Fibroblast of skin of right biceps (primary cell): Measurements from ENCODE around the gene RFTN1.
A peak's percentile ranks its signal among the peaks of the same experiment; 100 is the strongest.
"Not testable (repeated sequence)": the region's sequence is repeated elsewhere in the genome, so short reads cannot be mapped to it uniquely, and the experiment has no call there.

Experiments used
- DNase-seq: peaks from one replicate; pipeline ENCODE4 v3.0.0-alpha.2; 2013

RFTN1 gene

GRCh38 chr3:16506451-16506850 is 7.0 kb downstream of the RFTN1 start:
- no peak for DNase-seq

DNA sequence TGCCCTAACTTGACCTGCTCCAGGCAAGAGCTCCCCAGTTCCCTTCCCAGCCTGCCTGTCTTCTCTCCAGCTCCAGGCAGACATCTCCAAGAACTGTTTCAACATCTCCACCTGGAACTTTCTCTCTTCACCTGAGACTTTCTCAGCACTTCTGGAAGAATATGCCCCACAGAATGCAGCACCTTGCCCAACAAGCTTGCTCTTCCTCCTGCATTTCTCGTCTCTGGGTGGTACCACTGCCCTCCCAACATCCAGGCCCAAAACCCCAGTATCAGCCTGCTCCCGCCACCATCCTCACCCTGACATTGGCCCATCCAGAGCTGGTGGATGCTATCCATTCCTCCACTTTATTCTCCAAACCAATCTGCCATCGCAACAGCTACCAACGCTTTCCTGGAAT is 8.8 kb downstream of the RFTN1 start:
- no peak for DNase-seq

DNA sequence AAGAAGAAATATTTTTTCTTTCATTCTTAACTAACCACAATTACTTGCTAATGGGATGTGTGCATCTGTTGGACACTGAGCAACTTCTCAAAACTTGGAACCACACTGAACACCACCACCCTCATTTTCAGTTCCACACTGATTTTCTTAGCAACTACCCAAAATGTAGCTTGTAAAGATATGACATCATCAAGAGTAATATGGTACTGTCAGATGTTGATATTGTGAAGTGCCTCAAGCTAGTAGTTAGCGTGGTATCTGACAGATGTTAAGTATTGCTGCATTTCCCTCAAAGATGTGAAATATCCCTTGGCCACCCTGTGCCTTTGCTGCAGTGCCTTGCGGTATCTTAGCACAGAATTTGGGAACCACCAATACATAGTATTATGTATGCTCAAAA is 9.3 kb downstream of the RFTN1 start:
- DNase-seq = peak; percentile 49

DNA sequence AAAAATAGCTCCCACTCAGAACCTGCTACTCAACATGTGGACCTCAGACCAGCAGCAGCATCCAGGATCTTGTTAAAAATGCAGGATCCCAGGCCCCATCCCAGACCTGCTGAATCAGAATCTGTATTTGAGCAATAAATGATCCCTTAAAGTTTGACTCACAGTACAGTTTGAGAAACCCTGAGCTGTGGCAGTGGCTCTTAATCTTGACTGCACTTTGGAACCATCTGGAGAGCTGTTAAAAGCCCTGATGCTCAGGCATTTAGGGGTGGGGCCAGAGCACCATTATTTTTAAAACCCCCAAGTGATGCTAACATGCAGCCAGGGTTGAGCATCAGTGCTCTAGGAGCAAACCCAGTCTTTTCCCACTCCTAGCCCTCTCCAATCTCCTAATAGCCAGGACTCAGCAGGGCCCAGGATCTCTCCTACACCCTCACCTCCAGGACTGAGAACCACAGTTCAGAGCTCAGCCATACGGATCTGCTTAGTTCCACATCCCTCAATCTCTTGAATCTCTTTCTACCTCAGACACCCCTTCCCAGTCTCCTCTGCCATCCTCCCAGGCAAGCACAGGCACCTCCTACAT is 10.2 kb downstream of the RFTN1 start:
- DNase-seq = no peak

DNA sequence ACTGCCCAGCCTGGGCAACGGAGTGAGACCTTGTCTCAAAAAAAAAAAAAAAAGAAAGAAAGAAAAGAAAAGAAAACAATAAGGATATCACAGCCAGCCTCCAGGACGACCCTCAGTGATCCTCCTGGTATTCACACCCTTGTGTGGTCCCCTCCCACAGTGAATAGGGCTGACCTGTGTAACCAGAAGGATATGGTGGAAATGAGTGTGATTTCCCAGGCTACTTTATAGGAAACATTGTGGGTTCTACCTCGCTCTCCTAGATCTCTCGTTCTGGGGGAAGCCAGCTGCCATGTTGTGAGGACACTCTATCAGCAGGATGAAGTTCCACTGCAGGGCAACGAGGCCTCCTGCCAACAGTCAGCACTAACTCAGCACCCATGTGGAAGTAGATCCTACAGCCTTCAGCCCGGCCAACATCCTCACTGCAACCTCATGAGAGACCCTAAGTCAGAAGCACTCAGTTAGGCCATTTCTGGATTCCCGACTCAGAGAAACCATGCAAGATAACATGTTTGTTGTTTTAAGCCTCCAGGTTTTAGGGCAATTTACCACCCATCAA is 11.1 kb downstream of the RFTN1 start:
- DNase-seq = no peak

GRCh38 chr3:16501376-16501775 is 12.1 kb downstream of the RFTN1 start:
- no peak for DNase-seq

DNA sequence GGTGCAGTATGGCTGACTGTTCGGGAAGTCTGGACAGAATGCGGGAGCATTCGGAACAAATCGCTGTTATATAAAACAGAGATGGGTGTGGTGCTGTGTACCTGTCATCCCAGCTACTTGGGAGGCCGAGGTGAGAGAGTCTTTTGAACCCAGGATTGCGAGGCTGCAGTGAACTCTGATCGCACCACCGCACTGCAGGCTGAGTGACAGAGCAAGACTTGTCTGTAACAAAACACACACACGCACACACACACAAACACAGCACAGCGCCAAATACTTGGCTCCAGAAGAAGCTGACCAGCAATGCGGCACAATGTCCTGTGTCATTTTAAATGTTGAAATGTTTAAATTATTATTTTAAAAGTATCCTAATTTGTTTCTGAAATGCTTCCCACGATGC is 12.6 kb downstream of the RFTN1 start:
- no peak for DNase-seq

DNA sequence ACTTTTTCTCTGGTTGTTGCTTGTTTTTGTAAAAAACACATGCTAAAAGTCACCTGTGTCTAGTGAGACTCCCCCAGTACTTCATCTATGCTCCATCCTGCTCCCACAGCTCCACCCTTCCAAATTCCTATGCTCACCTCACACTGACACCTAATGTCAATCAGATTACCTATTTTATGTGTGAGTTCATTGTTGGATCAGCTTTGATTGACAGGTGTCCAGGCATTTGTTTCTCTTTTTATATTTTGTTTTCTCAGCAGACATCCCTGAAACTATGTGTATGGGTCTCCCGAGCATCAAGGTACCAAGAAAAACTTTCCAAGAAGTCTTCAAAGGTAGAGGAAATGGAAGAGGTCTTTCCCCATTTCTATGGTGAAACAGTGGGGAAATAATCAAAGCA is 13.4 kb downstream of the RFTN1 start:
- DNase-seq = no peak

DNA sequence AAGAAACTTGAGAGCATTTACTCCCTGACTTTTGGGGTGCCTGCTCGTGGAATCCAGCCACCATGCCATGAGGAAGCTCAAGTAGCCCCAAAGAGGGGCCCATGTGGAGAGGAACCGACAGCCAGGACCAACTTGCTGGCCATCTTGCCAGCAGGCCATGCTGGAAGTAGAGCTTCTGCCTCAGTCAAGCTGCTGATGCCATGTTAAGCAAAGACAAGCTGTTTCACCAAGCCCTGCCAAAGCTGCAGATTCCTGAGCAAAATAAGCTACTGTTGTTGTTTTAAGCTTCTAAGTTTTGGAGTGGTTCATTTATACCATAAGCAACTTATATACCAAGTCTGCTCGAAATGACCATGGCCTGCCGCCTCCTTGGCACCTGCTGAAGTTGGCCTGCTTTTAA is 14.1 kb downstream of the RFTN1 start:
- DNase-seq = no peak

GRCh38 chr3:16498130-16498890 is 15.2 kb downstream of the RFTN1 start:
- no peak for DNase-seq

GRCh38 chr3:16496408-16497222 is 16.9 kb downstream of the RFTN1 start:
- DNase-seq = peak; percentile 28

DNA sequence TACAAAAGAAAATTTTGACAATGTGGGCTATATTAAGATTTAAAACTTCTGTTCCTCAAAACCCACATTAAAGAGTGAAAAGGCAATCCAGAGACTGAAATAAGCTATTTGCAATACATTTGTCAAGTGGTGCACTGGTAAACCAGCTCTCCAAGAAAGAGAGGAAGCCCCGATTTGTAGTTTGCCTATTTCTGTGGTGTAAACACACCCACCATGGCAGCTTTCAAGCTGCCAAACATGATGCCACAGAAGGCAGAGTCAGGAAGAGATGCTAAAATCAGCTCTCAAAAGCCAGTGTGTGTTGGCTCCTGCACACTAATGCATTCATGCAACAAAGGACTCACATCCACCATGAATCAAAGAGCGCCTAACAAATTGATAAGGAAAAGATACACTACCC is 17.5 kb downstream of the RFTN1 start:
- no peak for DNase-seq

- no peak for DNase-seq
Measured at GRCh38 chr3:16494814-16495431, 18.6 kb downstream of the RFTN1 start.

GRCh38 chr3:16494094-16494493 is 19.4 kb downstream of the RFTN1 start:
- DNase-seq = no peak

DNA sequence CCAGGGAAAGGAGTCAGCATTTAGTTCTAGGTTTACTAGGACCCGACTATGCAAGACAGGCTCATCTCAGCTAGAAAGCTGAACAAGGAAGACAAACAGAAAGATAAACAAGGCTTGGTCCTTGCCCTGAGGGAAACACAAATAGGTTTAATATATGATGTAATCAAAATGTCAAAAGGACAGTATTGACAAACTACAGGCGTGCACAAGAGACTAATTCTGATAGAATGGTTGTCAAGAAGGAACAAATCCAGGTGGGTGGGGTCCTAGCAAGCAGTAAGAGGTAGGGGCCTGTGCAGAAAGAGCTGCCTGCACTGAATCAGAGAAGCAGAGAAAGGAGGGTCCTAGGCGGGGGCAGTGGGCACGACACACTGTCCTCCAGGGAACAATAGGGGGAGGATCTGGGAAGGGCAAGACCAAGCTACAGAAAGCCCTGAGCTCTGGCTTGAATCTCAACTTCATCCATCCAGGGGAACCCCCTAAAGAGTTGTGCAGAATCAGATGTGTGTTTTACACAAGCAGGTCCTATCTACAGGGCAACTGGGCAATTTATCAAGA is 23.4 kb downstream of the RFTN1 start:
- no peak for DNase-seq

- not testable (repeated sequence) for DNase-seq
Measured at GRCh38 chr3:16489326-16490061, 24.0 kb downstream of the RFTN1 start.

GRCh38 chr3:16488637-16489036 is 24.9 kb downstream of the RFTN1 start:
- no peak for DNase-seq

DNA sequence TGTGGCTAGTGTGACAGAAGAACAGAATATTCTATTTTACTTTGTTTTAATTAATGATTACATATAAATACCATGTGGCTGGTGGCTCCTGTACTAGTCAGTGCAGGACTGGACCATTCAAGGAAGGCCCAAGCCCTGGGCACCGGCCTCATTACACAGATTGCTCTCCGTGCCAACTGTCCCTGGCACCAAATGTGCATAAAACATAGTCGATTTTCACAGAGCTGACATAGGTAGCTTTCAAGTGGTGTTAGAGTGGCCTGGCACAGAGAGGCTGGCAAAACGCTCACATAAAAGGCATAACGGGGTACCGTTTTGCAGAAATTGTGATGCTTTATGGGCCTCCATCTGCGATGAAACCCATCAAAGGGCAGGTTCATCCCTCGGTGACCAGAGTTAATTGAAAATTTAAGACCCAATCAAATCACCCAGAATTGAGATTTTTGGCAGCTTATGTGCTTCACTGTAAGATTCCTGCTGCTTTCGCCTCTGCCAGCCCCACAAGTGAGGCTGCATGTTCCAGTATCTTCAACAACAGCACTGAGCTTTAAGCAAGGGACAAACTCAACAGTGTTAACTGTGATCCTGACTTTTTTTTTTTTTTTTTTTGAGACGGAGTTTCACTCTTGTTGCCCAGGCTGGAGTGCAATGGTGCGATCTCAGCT is 25.9 kb downstream of the RFTN1 start:
- no peak for DNase-seq

GRCh38 chr3:16486951-16487480 is 26.5 kb downstream of the RFTN1 start:
- no peak for DNase-seq

DNA sequence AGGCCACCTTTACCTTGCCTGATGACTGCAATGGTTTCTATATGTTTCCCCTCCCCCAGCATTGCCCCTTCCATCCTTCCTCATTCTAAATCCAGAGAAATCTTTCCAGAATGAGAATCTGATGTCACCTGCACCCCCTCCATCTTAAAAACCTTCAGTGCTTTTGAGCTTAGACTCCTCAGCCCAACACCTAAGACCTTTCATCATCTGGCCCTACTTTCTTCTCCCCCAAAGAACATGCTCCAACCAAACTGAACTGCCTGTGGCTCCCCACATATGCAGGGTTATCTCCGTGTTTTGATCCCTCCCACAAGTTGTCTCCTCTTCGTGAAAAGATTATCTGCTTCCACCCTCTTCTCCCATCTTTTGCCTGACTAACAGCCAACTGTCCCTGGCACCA is 27.3 kb downstream of the RFTN1 start:
- no peak for DNase-seq

- no peak for DNase-seq
Measured at GRCh38 chr3:16485395-16485992, 28.0 kb downstream of the RFTN1 start.
